Liver (tissue), 9 donors: ENCODE measurements around the gene PFN3. TPM values are rescaled to one million over a fixed set of nuclear protein-coding genes. Genes with fewer than 3 reads are reported as not detected.

Experiments
- DNase-seq: peaks from one replicate; pipeline ENCODE4 v3.0.0-alpha.2; 2017; ENCODE audit warnings: low spot score
- H3K27ac ChIP-seq, 2 donors: one replicate each; pipeline ENCODE4 v1.7.0; 2013; ENCODE audit warnings: inconsistent platforms in 2 of 2, low read length in 2 of 2, control low read depth in 1 of 2, low read depth in 1 of 2, mild to moderate bottlenecking in 1 of 2
- H3K27me3 ChIP-seq, 4 donors: one replicate each; pipeline versions ENCODE4 v1.6.1 to v1.7.0; 2013; ENCODE audit warnings: low read length in 3 of 4, inconsistent platforms in 1 of 4, mild to moderate bottlenecking in 1 of 4, moderate library complexity in 1 of 4; ENCODE audit not compliant: control insufficient read depth in 4 of 4, insufficient read depth in 4 of 4
- H3K36me3 ChIP-seq, 4 donors: one replicate each; pipeline versions ENCODE4 v1.6.1 to v1.7.0; 2013; ENCODE audit warnings: low read length in 3 of 4, mild to moderate bottlenecking in 3 of 4, low read depth in 1 of 4, moderate library complexity in 1 of 4; ENCODE audit not compliant: control insufficient read depth in 4 of 4, insufficient read depth in 3 of 4
- H3K4me1 ChIP-seq, 4 donors: one replicate each; pipeline versions ENCODE4 v1.6.1 to v1.7.0; 2013; ENCODE audit warnings: low read length in 3 of 4, mild to moderate bottlenecking in 3 of 4, moderate library complexity in 1 of 4; ENCODE audit not compliant: control insufficient read depth in 4 of 4, insufficient read depth in 4 of 4
- H3K4me3 ChIP-seq, 3 donors: one replicate each; pipeline versions ENCODE4 v1.6.1 to v1.7.0; 2013; ENCODE audit warnings: low read length in 3 of 3, control low read depth in 1 of 3, low read depth in 1 of 3, mild to moderate bottlenecking in 1 of 3
- H3K9ac ChIP-seq, 2 donors: one replicate each; pipeline ENCODE4 v1.7.0; 2013; ENCODE audit warnings: low read length in 2 of 2, mild to moderate bottlenecking in 2 of 2, moderate library complexity in 2 of 2, control low read depth in 1 of 2, low read depth in 1 of 2
- H3K9me3 ChIP-seq, 4 donors: one replicate each; pipeline versions ENCODE4 v1.6.1 to v1.7.0; 2013; ENCODE audit warnings: low read length in 3 of 4; ENCODE audit not compliant: control insufficient read depth in 4 of 4
- EGR1 ChIP-seq, 2 donors: IDR thresholded peaks; 2 replicates each; pipeline ENCODE4 v1.6.1; 2016 to 2018; ENCODE audit warnings: antibody characterized with exemption in 2 of 2, low read depth in 2 of 2
- FOXA1 ChIP-seq: IDR thresholded peaks from 2 replicates; pipeline ENCODE4 v1.6.1; 2016; ENCODE audit warnings: antibody characterized with exemption
- FOXA2 ChIP-seq: IDR thresholded peaks from 2 replicates; pipeline ENCODE4 v1.6.1; 2016; ENCODE audit warnings: antibody characterized with exemption
- GABPA ChIP-seq, 2 donors: IDR thresholded peaks in 1 of 2; conservative IDR thresholded peaks in 1 of 2; 2 replicates each; pipeline ENCODE4 v1.6.1; 2016; ENCODE audit warnings: antibody characterized with exemption in 2 of 2, mild to moderate bottlenecking in 1 of 2, moderate library complexity in 1 of 2
- HNF4A ChIP-seq, 2 donors: conservative IDR thresholded peaks; 2 replicates each; pipeline ENCODE4 v1.6.1; 2016; ENCODE audit warnings: antibody characterized with exemption in 2 of 2, mild to moderate bottlenecking in 2 of 2
- HNF4G ChIP-seq: IDR thresholded peaks from 2 replicates; pipeline ENCODE4 v1.6.1; 2016; ENCODE audit warnings: antibody characterized with exemption
- JUND ChIP-seq, 2 donors: IDR thresholded peaks; 2 replicates each; pipeline ENCODE4 v1.6.1; 2016; ENCODE audit warnings: antibody characterized with exemption in 2 of 2
- NR2F2 ChIP-seq: IDR thresholded peaks from 2 replicates; pipeline ENCODE4 v1.6.1; 2016; ENCODE audit warnings: antibody characterized with exemption
- RAD21 ChIP-seq, 2 donors: IDR thresholded peaks; 2 replicates each; pipeline ENCODE4 v1.6.1; 2016; ENCODE audit warnings: antibody characterized with exemption in 2 of 2, mild to moderate bottlenecking in 2 of 2
- RXRA ChIP-seq, 2 donors: IDR thresholded peaks; 2 replicates each; pipeline ENCODE4 v1.6.1; 2017 to 2018; ENCODE audit warnings: antibody characterized with exemption in 2 of 2, mild to moderate bottlenecking in 1 of 2
- SP1 ChIP-seq: IDR thresholded peaks from 2 replicates; pipeline ENCODE4 v1.6.1; 2018; ENCODE audit warnings: antibody characterized with exemption, mild to moderate bottlenecking
- TAF1 ChIP-seq: conservative IDR thresholded peaks from 2 replicates; pipeline ENCODE4 v1.6.1; 2016; ENCODE audit warnings: antibody characterized with exemption, mild to moderate bottlenecking
- YY1 ChIP-seq: IDR thresholded peaks from 2 replicates; pipeline ENCODE4 v1.6.1; 2016; ENCODE audit warnings: antibody characterized with exemption, mild to moderate bottlenecking
- WGBS: extraction: QIAGEN DNeasy Blood & Tissue Kit; methylation state at CpG from one replicate; pipeline ENCODE4 v1.1.7; 2013; 5-methylcytosine and 5-hydroxymethylcytosine counted together
- polyA plus RNA-seq, 2 donors: library from polyadenylated mRNA; stranded (reverse) in 1 of 2; unstranded in 1 of 2; fragments of 200-250 nt in 1 of 2; fragments of >200 nt in 1 of 2; fragmentation: Nextera tagmentation in 1 of 2; extraction: Ambion mirVana in 1 of 2; gene quantifications; one replicate each; pipeline versions ENCODE4 v1.2.1 to v1.2.3, GENCODE V29; 2013 to 2015
- total RNA-seq, 2 donors: library from RNA; depleted of rRNA; stranded (reverse); fragments of >200 nt; gene quantifications; one replicate each; pipeline ENCODE4 v1.2.3, GENCODE V29; 2014
- TF ChIP-seq, protein P1 (sequence below): IDR thresholded peaks from 2 replicates; pipeline ENCODE4 v1.6.1; 2016; ENCODE audit warnings: antibody characterized with exemption
- TF ChIP-seq, protein P2 (sequence below): IDR thresholded peaks from 2 replicates; pipeline ENCODE4 v1.6.1; 2016; ENCODE audit warnings: antibody characterized with exemption
- TF ChIP-seq, protein P3 (sequence below): IDR thresholded peaks from 2 replicates; pipeline ENCODE4 v1.6.1; 2016; ENCODE audit warnings: antibody characterized with exemption, mild to moderate bottlenecking
- TF ChIP-seq, protein P4 (sequence below): fragments of 150-350 bp; IDR thresholded peaks from 2 replicates; pipeline ENCODE4 v1.5.1; 2017; ENCODE audit warnings: improper control_type of control experiment, low read depth, low read length; ENCODE audit not compliant: missing input control
- TF ChIP-seq, protein P5 (sequence below): IDR thresholded peaks from 2 replicates; pipeline ENCODE4 v1.6.1; 2016; ENCODE audit warnings: antibody characterized with exemption
- donor health status: healthy.
- donor health status: healthy.
- donor health status: healthy.
- donor health status: healthy.
- donor health status: healthy.

The PFN3 gene
- total and polyA plus RNA-seq, 4 donors, result not detected

DNA sequence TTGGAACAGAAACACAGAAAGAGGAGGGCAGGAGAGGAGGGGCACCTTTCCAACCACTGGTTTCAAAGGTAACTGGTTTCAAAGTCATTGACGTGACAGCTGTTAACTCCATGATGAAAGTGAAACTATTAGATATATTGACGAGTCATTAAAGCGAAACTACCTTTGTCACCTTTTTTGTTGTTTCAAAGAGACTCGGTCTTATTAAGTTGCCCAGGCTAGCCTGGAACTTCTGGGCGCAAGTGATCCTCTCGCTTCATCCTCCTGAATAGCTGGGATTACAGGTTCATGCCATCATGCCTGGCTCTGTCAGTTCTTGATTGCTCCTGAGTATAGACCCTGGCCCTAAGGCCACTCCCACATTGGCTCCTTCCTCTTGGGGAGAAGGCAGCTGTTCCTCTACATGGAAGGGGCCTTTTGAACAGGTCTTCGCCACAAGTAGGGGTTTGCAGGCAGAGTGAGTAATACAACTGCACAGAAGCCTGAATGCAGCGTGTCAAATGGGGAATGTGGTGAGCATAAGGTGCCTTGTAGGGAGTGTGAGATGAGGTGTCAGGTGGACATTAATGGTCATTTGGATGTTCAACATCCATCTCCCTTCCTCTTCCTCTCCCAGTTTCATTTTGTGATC, 12.3 kb upstream of the PFN3 start:
- 54% methylated on average over 8 of the region's 8 CpGs for WGBS
- H3K27ac ChIP-seq, result peak overlapping the region; percentile 86 to 89
- TF ChIP-seq FOXA1 (no peak), NR2F2 (no peak), JUND (IDR thresholded peaks at IDR 0.05) (no peak), RAD21 (IDR thresholded peaks at IDR 0.05) (no peak), YY1 (no peak), GABPA (IDR thresholded peaks at IDR 0.05 in 1 of 2, conservative IDR thresholded peaks at IDR 0.05 in 1 of 2) (no peak), HNF4A (conservative IDR thresholded peaks at IDR 0.05) (peak; percentile 66 to 69), EGR1 (IDR thresholded peaks at IDR 0.05; ENCODE audit: low read depth in 2 of 2) (no peak), FOXA2 (no peak), TAF1 (no peak), HNF4G (no peak), RXRA (IDR thresholded peaks at IDR 0.05) (peak; percentile 89 to 94), SP1 (peak; percentile 50)
- TF ChIP-seq, protein P1, sequence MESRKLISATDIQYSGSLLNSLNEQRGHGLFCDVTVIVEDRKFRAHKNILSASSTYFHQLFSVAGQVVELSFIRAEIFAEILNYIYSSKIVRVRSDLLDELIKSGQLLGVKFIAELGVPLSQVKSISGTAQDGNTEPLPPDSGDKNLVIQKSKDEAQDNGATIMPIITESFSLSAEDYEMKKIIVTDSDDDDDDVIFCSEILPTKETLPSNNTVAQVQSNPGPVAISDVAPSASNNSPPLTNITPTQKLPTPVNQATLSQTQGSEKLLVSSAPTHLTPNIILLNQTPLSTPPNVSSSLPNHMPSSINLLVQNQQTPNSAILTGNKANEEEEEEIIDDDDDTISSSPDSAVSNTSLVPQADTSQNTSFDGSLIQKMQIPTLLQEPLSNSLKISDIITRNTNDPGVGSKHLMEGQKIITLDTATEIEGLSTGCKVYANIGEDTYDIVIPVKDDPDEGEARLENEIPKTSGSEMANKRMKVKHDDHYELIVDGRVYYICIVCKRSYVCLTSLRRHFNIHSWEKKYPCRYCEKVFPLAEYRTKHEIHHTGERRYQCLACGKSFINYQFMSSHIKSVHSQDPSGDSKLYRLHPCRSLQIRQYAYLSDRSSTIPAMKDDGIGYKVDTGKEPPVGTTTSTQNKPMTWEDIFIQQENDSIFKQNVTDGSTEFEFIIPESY, result no peak
- TF ChIP-seq, protein P2, sequence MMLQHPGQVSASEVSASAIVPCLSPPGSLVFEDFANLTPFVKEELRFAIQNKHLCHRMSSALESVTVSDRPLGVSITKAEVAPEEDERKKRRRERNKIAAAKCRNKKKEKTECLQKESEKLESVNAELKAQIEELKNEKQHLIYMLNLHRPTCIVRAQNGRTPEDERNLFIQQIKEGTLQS, result no peak
- TF ChIP-seq, protein P3, sequence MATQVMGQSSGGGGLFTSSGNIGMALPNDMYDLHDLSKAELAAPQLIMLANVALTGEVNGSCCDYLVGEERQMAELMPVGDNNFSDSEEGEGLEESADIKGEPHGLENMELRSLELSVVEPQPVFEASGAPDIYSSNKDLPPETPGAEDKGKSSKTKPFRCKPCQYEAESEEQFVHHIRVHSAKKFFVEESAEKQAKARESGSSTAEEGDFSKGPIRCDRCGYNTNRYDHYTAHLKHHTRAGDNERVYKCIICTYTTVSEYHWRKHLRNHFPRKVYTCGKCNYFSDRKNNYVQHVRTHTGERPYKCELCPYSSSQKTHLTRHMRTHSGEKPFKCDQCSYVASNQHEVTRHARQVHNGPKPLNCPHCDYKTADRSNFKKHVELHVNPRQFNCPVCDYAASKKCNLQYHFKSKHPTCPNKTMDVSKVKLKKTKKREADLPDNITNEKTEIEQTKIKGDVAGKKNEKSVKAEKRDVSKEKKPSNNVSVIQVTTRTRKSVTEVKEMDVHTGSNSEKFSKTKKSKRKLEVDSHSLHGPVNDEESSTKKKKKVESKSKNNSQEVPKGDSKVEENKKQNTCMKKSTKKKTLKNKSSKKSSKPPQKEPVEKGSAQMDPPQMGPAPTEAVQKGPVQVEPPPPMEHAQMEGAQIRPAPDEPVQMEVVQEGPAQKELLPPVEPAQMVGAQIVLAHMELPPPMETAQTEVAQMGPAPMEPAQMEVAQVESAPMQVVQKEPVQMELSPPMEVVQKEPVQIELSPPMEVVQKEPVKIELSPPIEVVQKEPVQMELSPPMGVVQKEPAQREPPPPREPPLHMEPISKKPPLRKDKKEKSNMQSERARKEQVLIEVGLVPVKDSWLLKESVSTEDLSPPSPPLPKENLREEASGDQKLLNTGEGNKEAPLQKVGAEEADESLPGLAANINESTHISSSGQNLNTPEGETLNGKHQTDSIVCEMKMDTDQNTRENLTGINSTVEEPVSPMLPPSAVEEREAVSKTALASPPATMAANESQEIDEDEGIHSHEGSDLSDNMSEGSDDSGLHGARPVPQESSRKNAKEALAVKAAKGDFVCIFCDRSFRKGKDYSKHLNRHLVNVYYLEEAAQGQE, result no peak
- TF ChIP-seq, protein P4, sequence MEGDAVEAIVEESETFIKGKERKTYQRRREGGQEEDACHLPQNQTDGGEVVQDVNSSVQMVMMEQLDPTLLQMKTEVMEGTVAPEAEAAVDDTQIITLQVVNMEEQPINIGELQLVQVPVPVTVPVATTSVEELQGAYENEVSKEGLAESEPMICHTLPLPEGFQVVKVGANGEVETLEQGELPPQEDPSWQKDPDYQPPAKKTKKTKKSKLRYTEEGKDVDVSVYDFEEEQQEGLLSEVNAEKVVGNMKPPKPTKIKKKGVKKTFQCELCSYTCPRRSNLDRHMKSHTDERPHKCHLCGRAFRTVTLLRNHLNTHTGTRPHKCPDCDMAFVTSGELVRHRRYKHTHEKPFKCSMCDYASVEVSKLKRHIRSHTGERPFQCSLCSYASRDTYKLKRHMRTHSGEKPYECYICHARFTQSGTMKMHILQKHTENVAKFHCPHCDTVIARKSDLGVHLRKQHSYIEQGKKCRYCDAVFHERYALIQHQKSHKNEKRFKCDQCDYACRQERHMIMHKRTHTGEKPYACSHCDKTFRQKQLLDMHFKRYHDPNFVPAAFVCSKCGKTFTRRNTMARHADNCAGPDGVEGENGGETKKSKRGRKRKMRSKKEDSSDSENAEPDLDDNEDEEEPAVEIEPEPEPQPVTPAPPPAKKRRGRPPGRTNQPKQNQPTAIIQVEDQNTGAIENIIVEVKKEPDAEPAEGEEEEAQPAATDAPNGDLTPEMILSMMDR, result no peak
- TF ChIP-seq, protein P5, sequence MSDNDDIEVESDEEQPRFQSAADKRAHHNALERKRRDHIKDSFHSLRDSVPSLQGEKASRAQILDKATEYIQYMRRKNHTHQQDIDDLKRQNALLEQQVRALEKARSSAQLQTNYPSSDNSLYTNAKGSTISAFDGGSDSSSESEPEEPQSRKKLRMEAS, result peak; percentile 41
- H3K9me3 ChIP-seq, result no peaks in the 10 kb centered on the region
- H3K9ac ChIP-seq, result peak overlapping the region; percentile 28 to 48
- H3K27me3 ChIP-seq, result no peaks in the 10 kb centered on the region
- H3K4me3 ChIP-seq, result peak overlapping the region; percentile 16 to 40 (median 26)
- H3K36me3 ChIP-seq, result no peaks in the 10 kb centered on the region
- peaks cover 0 to 28% (median 21%) of the 10 kb centered on the region in 4 donors for H3K4me1 ChIP-seq
- DNase-seq, result no peak
